HCT116 (cell line): ENCODE measurements around the gene FAM227B. TPM values are rescaled to one million over a fixed set of nuclear protein-coding genes. Genes with fewer than 3 reads are reported as not detected.

ENCODE experiments used
- ATAC-seq: fragments of 200-7000 bp; cut with Tn5 transposase; 2 replicates; pipeline ENCODE4 v1.9.1; 2020; ENCODE audit warnings: mild to moderate bottlenecking, moderate library complexity
- BruUV-seq: library from RNA; stranded (reverse); fragments of 400-500 nt; replicated peaks from 2 replicates; lab custom pipeline; 2021; lab: Mats Ljungman, UMichigan
- CTCF ChIA-PET: fragments of 300-600 bp; sonication (Branson Sonifier 250); formaldehyde crosslinking; loops from one replicate; lab custom pipeline; 2021; ENCODE audit warnings: antibody characterized with exemption; lab: Charles Lee
- POLR2A ChIA-PET: fragments of 300-600, 350-600 bp; sonication (Branson Sonifier 250); formaldehyde crosslinking; loops from one replicate; lab custom pipeline; 2021; ENCODE audit warnings: antibody characterized with exemption; lab: Charles Lee
- RAD21 ChIA-PET, 2 experiments: fragments of 300-600 bp; sonication (Branson Sonifier 250); formaldehyde crosslinking; loops; one replicate each; lab custom pipeline; 2023; ENCODE audit warnings: low total read pairs in 2 of 2; ENCODE audit not compliant: uncharacterized antibody in 2 of 2, unreplicated experiment in 2 of 2, low non-redundant PET in 1 of 2; lab: Charles Lee
- DNase-seq: peaks from one replicate; pipeline ENCODE4 v3.0.0-alpha.2; 2010; ENCODE audit warnings: low read depth, low spot score
- H2AFZ ChIP-seq: fragments of 200-600 bp; shearing (Covaris generic), sonication (generic); 2 replicates; pipeline ENCODE4 v1.6.1; 2017; ENCODE audit warnings: low read depth, mixed run types, mixed read lengths, antibody characterized with exemption, low read length; ENCODE audit not compliant: poor library complexity, severe bottlenecking
- H3K27ac ChIP-seq: 2 replicates; pipeline ENCODE4 v1.5.1; 2012; ENCODE audit warnings: low read depth, low read length
- H3K27me3 ChIP-seq: fragments of 200-600 bp; sonication (generic); 2 replicates; pipeline ENCODE4 v1.6.1; 2016; ENCODE audit warnings: mixed run types, low read length, mixed read lengths; ENCODE audit not compliant: insufficient read depth
- H3K36me3 ChIP-seq, 2 experiments: fragments of 200-500 bp in 1 of 2; fragments of 200-600 bp in 1 of 2; sonication (Bioruptor generic) in 1 of 2; sonication (generic) in 1 of 2; 2 replicates each; pipeline versions ENCODE4 v1.5.1 to v1.6.1; 2014 to 2016; ENCODE audit warnings: low read length in 2 of 2, inconsistent platforms in 1 of 2, mixed read lengths in 1 of 2, mixed run types in 1 of 2; ENCODE audit not compliant: insufficient read depth in 2 of 2, control insufficient read depth in 1 of 2
- H3K4me1 ChIP-seq, 2 experiments: fragments of 200-600 bp in 1 of 2; sonication (generic) in 1 of 2; 2 replicates each; pipeline versions ENCODE4 v1.5.1 to v1.6.1; 2012 to 2017; ENCODE audit warnings: low read length in 2 of 2, inconsistent platforms in 1 of 2, mild to moderate bottlenecking in 1 of 2, mixed read lengths in 1 of 2, mixed run types in 1 of 2, moderate library complexity in 1 of 2; ENCODE audit not compliant: insufficient read depth in 2 of 2, control insufficient read depth in 1 of 2
- H3K4me2 ChIP-seq: fragments of 200-600 bp; sonication (generic); 2 replicates; pipeline ENCODE4 v1.6.1; 2017; ENCODE audit warnings: mixed run types, low read length, mixed read lengths
- H3K4me3 ChIP-seq, 2 experiments: fragments of 200-600 bp in 1 of 2; sonication (generic) in 1 of 2; replicated peaks in 1 of 2; 2 replicates each; pipeline ENCODE4 v1.5.1; 2011 to 2016; ENCODE audit warnings: low read length in 2 of 2, control low read depth in 1 of 2, low read depth in 1 of 2, mild to moderate bottlenecking in 1 of 2, mixed read lengths in 1 of 2, mixed run types in 1 of 2
- H3K79me2 ChIP-seq: fragments of 200-600 bp; sonication (generic); 2 replicates; pipeline ENCODE4 v1.6.1; 2017; ENCODE audit warnings: mild to moderate bottlenecking, mixed run types, low read length, moderate library complexity, mixed read lengths; ENCODE audit not compliant: insufficient read depth
- H3K9ac ChIP-seq: fragments of 200-600 bp; sonication (generic); 2 replicates; pipeline ENCODE4 v1.6.1; 2016; ENCODE audit warnings: low read length, mixed read lengths
- H3K9me2 ChIP-seq: fragments of 200-600 bp; sonication (generic), shearing (Covaris generic); 2 replicates; pipeline ENCODE4 v1.6.1; 2017; ENCODE audit warnings: mixed run types, mild to moderate bottlenecking, moderate library complexity; ENCODE audit not compliant: insufficient read depth
- H3K9me3 ChIP-seq, 2 experiments: fragments of 200-500 bp in 1 of 2; fragments of 200-600 bp in 1 of 2; sonication (Bioruptor generic) in 1 of 2; sonication (generic) in 1 of 2; 2 replicates each; pipeline ENCODE4 v1.6.1; 2014 to 2017; ENCODE audit warnings: low read length in 2 of 2, mixed read lengths in 2 of 2, inconsistent platforms in 1 of 2, low read depth in 1 of 2, mild to moderate bottlenecking in 1 of 2, mixed run types in 1 of 2, moderate library complexity in 1 of 2; ENCODE audit not compliant: control insufficient read depth in 1 of 2, insufficient read depth in 1 of 2
- H4K20me1 ChIP-seq: fragments of 200-600 bp; sonication (generic), shearing (Covaris generic); 2 replicates; pipeline ENCODE4 v1.6.1; 2017; ENCODE audit warnings: mixed run types, mild to moderate bottlenecking, moderate library complexity; ENCODE audit not compliant: insufficient read depth
- CBX3 ChIP-seq: IDR thresholded peaks from 2 replicates; pipeline ENCODE4 v1.6.1; 2012; ENCODE audit warnings: low read depth
- CTCF ChIP-seq, 3 experiments: fragments of 200-600 bp in 1 of 3; sonication (generic) in 1 of 3; IDR thresholded peaks in 2 of 3; conservative IDR thresholded peaks in 1 of 3; 2 replicates each; pipeline ENCODE4 v1.5.1; 2012 to 2017; ENCODE audit warnings: low read depth in 2 of 3, low read length in 2 of 3, antibody characterized with exemption in 1 of 3, borderline replicate concordance in 1 of 3, control low read depth in 1 of 3, mild to moderate bottlenecking in 1 of 3, mixed read lengths in 1 of 3, mixed run types in 1 of 3, moderate library complexity in 1 of 3; ENCODE audit not compliant: insufficient read depth in 1 of 3
- ELF1 ChIP-seq: IDR thresholded peaks from 2 replicates; pipeline ENCODE4 v1.6.1; 2012; ENCODE audit warnings: low read depth, borderline replicate concordance
- FOSL1 ChIP-seq: IDR thresholded peaks from 2 replicates; pipeline ENCODE4 v1.6.1; 2012; ENCODE audit warnings: low read depth
- POLR2AphosphoS5 ChIP-seq: IDR thresholded peaks from 2 replicates; pipeline ENCODE4 v1.6.1; 2011; ENCODE audit warnings: mild to moderate bottlenecking, low read depth, low read length, moderate library complexity
- RAD21 ChIP-seq: IDR thresholded peaks from 2 replicates; pipeline ENCODE4 v1.6.1; 2012; ENCODE audit warnings: low read depth, mild to moderate bottlenecking
- SP1 ChIP-seq: IDR thresholded peaks from 2 replicates; pipeline ENCODE4 v1.6.1; 2012; ENCODE audit warnings: low read depth
- SRF ChIP-seq: IDR thresholded peaks from 2 replicates; pipeline ENCODE4 v1.6.1; 2012; ENCODE audit warnings: low read depth
- ZFX ChIP-seq: fragments of 450-650 bp; IDR thresholded peaks from 2 replicates; pipeline ENCODE4 v1.6.1; 2017
- ZNF274 ChIP-seq: fragments of 200-500 bp; sonication (Bioruptor generic); IDR thresholded peaks from 2 replicates; pipeline ENCODE4 v1.6.1; 2014; ENCODE audit warnings: mild to moderate bottlenecking, low read depth, low read length, inconsistent platforms
- intact Hi-C: fragments of 100-400 bp; cut with micrococcal nuclease; formaldehyde crosslinking; loops from 2 replicates; pipeline ENCODE4 v1.10.0; 2022
- total RNA-seq: library from RNA; stranded (reverse); gene quantifications from one replicate; pipeline ENCODE4 v1.2.1, GENCODE V29; 2021; ENCODE audit not compliant: unreplicated experiment
- TF ChIP-seq, protein P1 (sequence below): IDR thresholded peaks from 2 replicates; pipeline ENCODE4 v1.6.1; 2011; ENCODE audit warnings: mild to moderate bottlenecking, low read length, moderate library complexity; ENCODE audit not compliant: insufficient replicate concordance; ENCODE audit errors: extremely low read depth

Gene FAM227B
- total RNA-seq, 1 experiment from 2014 or later = 6.9 TPM

GRCh38 chr15:49471733-49472132 lies 148.9 kb downstream of the FAM227B start:
- ChIA-PET POLR2A (no interaction called here), RAD21 (no interaction called here), CTCF (interaction anchor here (0.7 to 2.3 kb wide), 14 partner anchors 10 to 844 kb away, joined by 3 to 15 read pairs (median 4); partner anchors contain the start of gene FGF7)
- DNase-seq (no peak), ATAC-seq (no peak)
- no peaks in the 10 kb centered on the region for H3K9me2 ChIP-seq
- no peak overlapping the region for H3K4me2 ChIP-seq
- no peak overlapping the region for H3K4me3 ChIP-seq
- H3K9me3 ChIP-seq = no peaks in the 10 kb centered on the region
- no peak overlapping the region for H3K27ac ChIP-seq
- no peak for TF ChIP-seq POLR2AphosphoS5
- TF ChIP-seq, protein P1, sequence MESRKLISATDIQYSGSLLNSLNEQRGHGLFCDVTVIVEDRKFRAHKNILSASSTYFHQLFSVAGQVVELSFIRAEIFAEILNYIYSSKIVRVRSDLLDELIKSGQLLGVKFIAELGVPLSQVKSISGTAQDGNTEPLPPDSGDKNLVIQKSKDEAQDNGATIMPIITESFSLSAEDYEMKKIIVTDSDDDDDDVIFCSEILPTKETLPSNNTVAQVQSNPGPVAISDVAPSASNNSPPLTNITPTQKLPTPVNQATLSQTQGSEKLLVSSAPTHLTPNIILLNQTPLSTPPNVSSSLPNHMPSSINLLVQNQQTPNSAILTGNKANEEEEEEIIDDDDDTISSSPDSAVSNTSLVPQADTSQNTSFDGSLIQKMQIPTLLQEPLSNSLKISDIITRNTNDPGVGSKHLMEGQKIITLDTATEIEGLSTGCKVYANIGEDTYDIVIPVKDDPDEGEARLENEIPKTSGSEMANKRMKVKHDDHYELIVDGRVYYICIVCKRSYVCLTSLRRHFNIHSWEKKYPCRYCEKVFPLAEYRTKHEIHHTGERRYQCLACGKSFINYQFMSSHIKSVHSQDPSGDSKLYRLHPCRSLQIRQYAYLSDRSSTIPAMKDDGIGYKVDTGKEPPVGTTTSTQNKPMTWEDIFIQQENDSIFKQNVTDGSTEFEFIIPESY = no peak
- TF ChIP-seq ELF1 = no peak
- TF ChIP-seq ZFX = no peak
- no peak for TF ChIP-seq FOSL1
- no peak for TF ChIP-seq SRF
- TF ChIP-seq SP1 = no peak
- TF ChIP-seq CBX3 = no peak
- no peak for TF ChIP-seq CTCF (IDR thresholded peaks at IDR 0.05 in 2 of 3, conservative IDR thresholded peaks at IDR 0.05 in 1 of 3; ENCODE audit: borderline replicate concordance in 1 of 3, insufficient read depth in 1 of 3, low read depth in 2 of 3, low read length in 2 of 3)
- TF ChIP-seq ZNF274 = no peak
- no peak for TF ChIP-seq RAD21
- no peaks in the 10 kb centered on the region for H4K20me1 ChIP-seq
- no peaks in the 10 kb centered on the region for H3K36me3 ChIP-seq
- H3K27me3 ChIP-seq = no peaks in the 10 kb centered on the region
- no peaks in the 10 kb centered on the region for H3K79me2 ChIP-seq
- no peak overlapping the region for H3K9ac ChIP-seq
- H2AFZ ChIP-seq = no peak overlapping the region
- no peaks in the 10 kb centered on the region for H3K4me1 ChIP-seq
- intact Hi-C loops = no loop called here
- BruUV-seq = no TSS peak
